A549 (cell line): ENCODE results near the gene ZNF185. TPM values are rescaled to one million over a fixed set of nuclear protein-coding genes. Genes with fewer than 3 reads are reported as not detected.

Experiments
- ATAC-seq, 2 experiments: fragments of 200-7000 bp in 1 of 2; fragments of >200 bp in 1 of 2; cut with Nextera tagmentation in 1 of 2; cut with Tn5 transposase in 1 of 2; 3 replicates each; pipeline versions ENCODE4 v1.8.0 to v1.9.1; 2018 to 2020; ENCODE audit warnings: mild to moderate bottlenecking in 1 of 2, moderate library complexity in 1 of 2
- CTCF ChIA-PET: fragments of 300-600 bp; sonication (Branson Sonifier 250); formaldehyde crosslinking; extraction: SDS; loops from one replicate; lab custom pipeline; 2021; ENCODE audit warnings: antibody characterized with exemption, inconsistent platforms; lab: Yijun Ruan, JAX
- POLR2A ChIA-PET: fragments of 350-600 bp; formaldehyde crosslinking; extraction: SDS; loops from one replicate; lab custom pipeline; 2021; ENCODE audit warnings: antibody characterized with exemption, inconsistent platforms; lab: Yijun Ruan, JAX
- DNase-seq, 2 experiments: peaks; one replicate each; pipeline versions ENCODE4 v3.0.0 to v3.0.0-alpha.2; 2011 to 2016; ENCODE audit warnings: low read depth in 1 of 2, low spot score in 1 of 2
- FAIRE-seq: peaks from 2 replicates; lab custom pipeline; 2011; peaks lifted over from hg19 to GRCh38; lab: Jason Lieb, UNC
- H3K27ac ChIP-seq, 2 experiments: fragments of >200 bp; sonication (Bioruptor Twin); formaldehyde crosslinking; 3 replicates each; pipeline ENCODE4 v1.5.1; 2016 to 2017
- H3K4me1 ChIP-seq: fragments of >200 bp; sonication (Bioruptor Twin); formaldehyde crosslinking; 3 replicates; pipeline ENCODE4 v1.6.1; 2016
- H3K4me2 ChIP-seq: fragments of >200 bp; sonication (Bioruptor Twin); formaldehyde crosslinking; 3 replicates; pipeline ENCODE4 v1.6.1; 2016
- H3K4me3 ChIP-seq: fragments of >200 bp; sonication (Bioruptor Twin); formaldehyde crosslinking; 3 replicates; pipeline ENCODE4 v1.5.1; 2016
- H3K9me3 ChIP-seq: fragments of >200 bp; sonication (Bioruptor Twin); formaldehyde crosslinking; 3 replicates; pipeline ENCODE4 v1.6.1; 2016
- CBX2 ChIP-seq: fragments of 200-600 bp; sonication (generic); IDR thresholded peaks from 2 replicates; pipeline ENCODE4 v1.6.1; 2016; ENCODE audit warnings: low read depth, mild to moderate bottlenecking, borderline replicate concordance
- CBX8 ChIP-seq: fragments of 200-600 bp; sonication (generic); IDR thresholded peaks from 2 replicates; pipeline ENCODE4 v1.6.1; 2016
- CEBPB ChIP-seq, 2 experiments: fragments of >200 bp in 1 of 2; sonication (Bioruptor Twin) in 1 of 2; formaldehyde crosslinking in 1 of 2; IDR thresholded peaks; 2 replicates each; pipeline ENCODE4 v1.6.1; 2012 to 2016
- CHD4 ChIP-seq: fragments of 200-600 bp; sonication (generic); IDR thresholded peaks from 2 replicates; pipeline ENCODE4 v1.6.1; 2016; ENCODE audit warnings: antibody characterized with exemption, mild to moderate bottlenecking, borderline replicate concordance
- CTCF ChIP-seq: fragments of >200 bp; sonication (Bioruptor Twin); formaldehyde crosslinking; IDR thresholded peaks from 3 replicates; pipeline ENCODE4 v1.5.1; 2016
- EHF ChIP-seq: fragments of 250-450 bp; sonication (Bioruptor Pico); IDR thresholded peaks from 2 replicates; pipeline ENCODE4 v1.5.0; 2020; ENCODE audit warnings: mild to moderate bottlenecking
- ESRRA ChIP-seq: fragments of 150-350 bp; IDR thresholded peaks from 2 replicates; pipeline ENCODE4 v1.6.1; 2014; ENCODE audit warnings: mild to moderate bottlenecking, low read length, borderline replicate concordance
- FOSL2 ChIP-seq, 2 experiments: fragments of 450-650 bp in 1 of 2; fragments of >200 bp in 1 of 2; sonication (Bioruptor Twin) in 1 of 2; formaldehyde crosslinking; IDR thresholded peaks; 2 replicates each; pipeline versions ENCODE4 v1.5.0 to v1.6.1; 2016 to 2020; ENCODE audit warnings: mild to moderate bottlenecking in 1 of 2, moderate library complexity in 1 of 2
- FOXS1 ChIP-seq: fragments of 250-450 bp; sonication (Bioruptor Pico); IDR thresholded peaks from 2 replicates; pipeline ENCODE4 v1.5.0; 2020; ENCODE audit warnings: mild to moderate bottlenecking, moderate library complexity
- HDAC2 ChIP-seq: fragments of 200-600 bp; sonication (generic); IDR thresholded peaks from 2 replicates; pipeline ENCODE4 v1.6.1; 2016
- HOXA7 ChIP-seq: fragments of 250-450 bp; sonication (Bioruptor Pico); IDR thresholded peaks from 2 replicates; pipeline ENCODE4 v1.5.0; 2020; ENCODE audit warnings: mild to moderate bottlenecking, moderate library complexity
- HOXB5 ChIP-seq: fragments of 250-450 bp; sonication (Bioruptor Pico); IDR thresholded peaks from 2 replicates; pipeline ENCODE4 v1.5.0; 2020; ENCODE audit warnings: mild to moderate bottlenecking, moderate library complexity
- JUN ChIP-seq, 2 experiments: fragments of >200 bp; sonication (Bioruptor Twin); formaldehyde crosslinking; IDR thresholded peaks; 2 replicates in 1 of 2; 3 replicates in 1 of 2; pipeline ENCODE4 v1.6.1; 2016 to 2017
- JUNB ChIP-seq: fragments of >200 bp; sonication (Bioruptor Twin); formaldehyde crosslinking; IDR thresholded peaks from 2 replicates; pipeline ENCODE4 v1.6.1; 2016
- MAFK ChIP-seq: fragments of 450-650 bp; IDR thresholded peaks from 2 replicates; pipeline ENCODE4 v1.6.1; 2014; ENCODE audit not compliant: partially characterized antibody
- MAZ ChIP-seq: fragments of 150-350 bp; IDR thresholded peaks from 2 replicates; pipeline ENCODE4 v1.6.1; 2014; ENCODE audit warnings: antibody characterized with exemption, low read depth, low read length, borderline replicate concordance
- MYC ChIP-seq: IDR thresholded peaks from 2 replicates; pipeline ENCODE4 v1.6.1; 2012; ENCODE audit warnings: mild to moderate bottlenecking, inconsistent platforms, low read length, improper control_type of control experiment, borderline replicate concordance
- NPAS2 ChIP-seq: fragments of 250-450 bp; sonication (Bioruptor Pico); IDR thresholded peaks from 2 replicates; pipeline ENCODE4 v1.8.0; 2022; ENCODE audit warnings: mild to moderate bottlenecking, moderate library complexity, borderline replicate concordance
- PBX3 ChIP-seq: IDR thresholded peaks from 2 replicates; pipeline ENCODE4 v1.6.1; 2012
- POLR2A ChIP-seq: IDR thresholded peaks from 2 replicates; pipeline ENCODE4 v1.6.1; 2012; ENCODE audit warnings: mild to moderate bottlenecking, low read length
- RAD21 ChIP-seq, 2 experiments: fragments of >200 bp in 1 of 2; sonication (Bioruptor Twin) in 1 of 2; formaldehyde crosslinking in 1 of 2; IDR thresholded peaks in 1 of 2; conservative IDR thresholded peaks in 1 of 2; 2 replicates in 1 of 2; 3 replicates in 1 of 2; pipeline ENCODE4 v1.6.1; 2012 to 2018; ENCODE audit warnings: inconsistent platforms in 1 of 2
- RARB ChIP-seq: fragments of 250-450 bp; sonication (Bioruptor Pico); IDR thresholded peaks from 2 replicates; pipeline ENCODE4 v1.8.0; 2021; ENCODE audit warnings: mild to moderate bottlenecking, moderate library complexity
- RCOR1 ChIP-seq: fragments of 150-350 bp; IDR thresholded peaks from 2 replicates; pipeline ENCODE4 v1.6.1; 2014; ENCODE audit warnings: antibody characterized with exemption, low read length, low read depth
- REST ChIP-seq: fragments of 200-600 bp; sonication (generic); IDR thresholded peaks from 2 replicates; pipeline ENCODE4 v1.6.1; 2016; ENCODE audit warnings: antibody characterized with exemption, mild to moderate bottlenecking, moderate library complexity
- SMC3 ChIP-seq: fragments of >200 bp; sonication (Bioruptor Twin); formaldehyde crosslinking; IDR thresholded peaks from 3 replicates; pipeline ENCODE4 v1.6.1; 2018; ENCODE audit warnings: inconsistent platforms
- ZC3H11A ChIP-seq: fragments of 450-650 bp; IDR thresholded peaks from 2 replicates; pipeline ENCODE4 v1.6.1; 2014; ENCODE audit warnings: antibody characterized with exemption, mild to moderate bottlenecking
- WGBS: methylation state at CpG from one replicate; pipeline ENCODE4 v1.1.6; 2017; ENCODE audit errors: missing lambda C conversion rate; 5-methylcytosine and 5-hydroxymethylcytosine counted together
- polyA plus RNA-seq, 4 experiments: library from polyadenylated mRNA; depleted of rRNA in 3 of 4; stranded (reverse); fragments of >200 nt; fragmentation: RNase III in 1 of 4; extraction: RNeasy Plus Mini Kit Qiagen cat#74134 plus additional on column Dnase treatment in 1 of 4; gene quantifications; 2 replicates in 3 of 4; 3 replicates in 1 of 4; pipeline ENCODE4 v1.2.3, GENCODE V29; 2011 to 2017

ZNF185 gene
- polyA plus RNA-seq, 2 of the 4 experiments (the other 2 are of a cell fraction): 5.0 to 11.2 TPM

GRCh38 chrX:152871260-152871659, 26.6 kb upstream of the ZNF185 start:
- Histone ChIP-seq H3K27ac (no peak overlapping the region), H3K4me1 (no peaks in the 10 kb centered on the region), H3K4me3 (no peak overlapping the region), H3K9me3 (no peaks in the 10 kb centered on the region), H3K4me2 (no peak overlapping the region)
- no peak for TF ChIP-seq CHD4
- TF ChIP-seq JUNB: no peak
- no peak for DNase-seq
- FAIRE-seq: no peak
- ChIA-PET POLR2A (no interaction called here), CTCF (no interaction called here)
- 91% methylated on average over 9 of the region's 9 CpGs for WGBS
- no peak for ATAC-seq

- H3K9me3 ChIP-seq: no peaks in the 10 kb centered on the region
- no peak overlapping the region for H3K27ac ChIP-seq
- CTCF ChIA-PET: interaction anchor here (1.7 kb wide), 1 partner anchor 27 kb away, joined by 4 read pairs; no protein-coding TSS in a partner anchor
- no peak for ATAC-seq
- no peak overlapping the region for H3K4me3 ChIP-seq
- no peak for DNase-seq
- POLR2A ChIA-PET: no interaction called here
- 86% methylated on average over 1 of the region's 2 CpGs for WGBS
- no peak for FAIRE-seq
- TF ChIP-seq FOXS1 (CRISPR knock-in tag) (no peak), HOXB5 (no peak), HDAC2 (no peak), CBX2 (no peak)
- no peak overlapping the region for H3K4me2 ChIP-seq
- H3K4me1 ChIP-seq: no peaks in the 10 kb centered on the region
Observed at GRCh38 chrX:152872522-152872921, 25.3 kb upstream of the ZNF185 start.

- Histone ChIP-seq H3K4me1 (no peaks in the 10 kb centered on the region), H3K4me3 (no peak overlapping the region), H3K4me2 (no peak overlapping the region), H3K9me3 (no peaks in the 10 kb centered on the region), H3K27ac (no peak overlapping the region)
- 75% methylated on average over 1 of the region's 2 CpGs for WGBS
- no peak for ATAC-seq
- ChIA-PET CTCF (interaction anchor here (1.7 kb wide), 1 partner anchor 26 kb away, joined by 4 read pairs; no protein-coding TSS in a partner anchor), POLR2A (no interaction called here)
- TF ChIP-seq PBX3 (no peak), CEBPB (IDR thresholded peaks at IDR 0.05) (no peak), ESRRA (no peak), MAZ (no peak), RARB (CRISPR knock-in tag) (no peak), FOSL2 (IDR thresholded peaks at IDR 0.05) (no peak), FOSL2 (CRISPR knock-in tag; IDR thresholded peaks at IDR 0.05) (no peak), MAFK (no peak), RAD21 (conservative IDR thresholded peaks at IDR 0.05 in 1 of 2, IDR thresholded peaks at IDR 0.05 in 1 of 2) (no peak), POLR2A (no peak), RCOR1 (no peak), FOXS1 (CRISPR knock-in tag) (no peak), JUN (IDR thresholded peaks at IDR 0.05) (no peak)
- FAIRE-seq: no peak
- DNase-seq: no peak
Observed at GRCh38 chrX:152873361-152873760, 24.5 kb upstream of the ZNF185 start.

- Histone ChIP-seq H3K4me1 (no peaks in the 10 kb centered on the region), H3K4me2 (no peak overlapping the region), H3K27ac (no peak overlapping the region), H3K4me3 (no peak overlapping the region), H3K9me3 (no peaks in the 10 kb centered on the region)
- CTCF ChIA-PET: interaction anchor here (0.6 to 2.2 kb wide), 2 partner anchors 8 to 49 kb away, joined by 3 to 7 read pairs; no protein-coding TSS in a partner anchor
- DNase-seq (no peak), FAIRE-seq (no peak), ATAC-seq (no peak)
- 50% methylated on average over 7 of the region's 10 CpGs for WGBS
- POLR2A ChIA-PET: no interaction called here
- TF ChIP-seq CTCF: no peak
- TF ChIP-seq MYC: no peak
- TF ChIP-seq SMC3: no peak
- TF ChIP-seq ZC3H11A: no peak
- TF ChIP-seq CBX8: no peak
- no peak for TF ChIP-seq RCOR1
- no peak for TF ChIP-seq EHF (CRISPR knock-in tag)
- no peak for TF ChIP-seq REST
- no peak for TF ChIP-seq HOXA7 (CRISPR knock-in tag)
- no peak for TF ChIP-seq NPAS2 (CRISPR knock-in tag)
Observed at GRCh38 chrX:152876931-152877840, 20.7 kb upstream of the ZNF185 start.
